ENCODE data around the gene AHI1. TPM values are rescaled to one million over a fixed set of nuclear protein-coding genes. Genes with fewer than 3 reads are reported as not detected.

AHI1 gene
- total and polyA plus RNA-seq, 10 of the 15 experiments (the other 5 are each of a cell fraction or from before 2014, with no cell fraction given), result 3.2 to 9.5 (median 4.6) TPM

- TF ChIP-seq ZNF687 (IDR thresholded peaks at IDR 0.05) (no peak), RELB (IDR thresholded peaks at IDR 0.05; ENCODE audit: low read depth) (peak; percentile 60), JUND (IDR thresholded peaks at IDR 0.05; ENCODE audit: low read depth, low read length) (peak; percentile 46; the same call in 1 of the 2 replicates), CREB1 (IDR thresholded peaks at IDR 0.05; ENCODE audit: low read depth) (no peak), HSF1 (IDR thresholded peaks at IDR 0.05; ENCODE audit: low read depth, low read length) (no peak), RAD21 (IDR thresholded peaks at IDR 0.05; ENCODE audit: insufficient read depth, low read depth, low read length) (no peak), CBFB (IDR thresholded peaks at IDR 0.05; ENCODE audit: low read depth) (0 out of 2 replicates have a peak, but pooled peaks have one; percentile 59), POLR2A (IDR thresholded peaks at IDR 0.05; ENCODE audit: low read depth, low read length) (no peak), ATF7 (IDR thresholded peaks at IDR 0.05; ENCODE audit: low read depth) (peak; percentile 66), MTA3 (IDR thresholded peaks at IDR 0.05; ENCODE audit: borderline replicate concordance, low read length) (0 out of 2 replicates have a peak, but pooled peaks have one; percentile 70), SMAD1 (IDR thresholded peaks at IDR 0.05; ENCODE audit: low read depth, partially characterized antibody) (no peak)
These were observed 115.3 kb downstream of the AHI1 start (continued) for GRCh38 chr6:135382182-135382628.

Measured in GM12878 (cell line).